Measurements from ENCODE around the gene RFX1. TPM values are rescaled to one million over a fixed set of nuclear protein-coding genes. Genes with fewer than 3 reads are reported as not detected.
A peak's percentile ranks its signal among the peaks of the same experiment; 100 is the strongest.
"Not testable (repeated sequence)": the region's sequence is repeated elsewhere in the genome, so short reads cannot be mapped to it uniquely, and the experiment has no call there.

The RFX1 gene
- total RNA-seq, 1 experiment from 2014 or later = 14.9 TPM

GRCh38 chr19:14053500-14053899 is 47.4 kb upstream of the RFX1 start:
- H3K36me3 Mint-ChIP-seq (ENCODE audit: insufficient read depth, unreplicated experiment) = peaks cover 28% of the 10 kb centered on the region
- intact Hi-C loops (cut with micrococcal nuclease; ENCODE audit: unreplicated experiment) = no loop called here
- no peak for DNase-seq
- BruUV-seq (replicated peaks) = TSS peak; percentile 92
- no peaks in the 10 kb centered on the region for H3K4me1 Mint-ChIP-seq (ENCODE audit: low read depth, unreplicated experiment)
- H3K4me3 Mint-ChIP-seq (ENCODE audit: low read depth, unreplicated experiment) = no peak overlapping the region
- CTCF ChIA-PET = interaction anchor here (0.6 kb wide), 1 partner anchor 394 kb away, joined by 4 read pairs; no protein-coding TSS in a partner anchor
- TF ChIP-seq CTCF (IDR thresholded peaks at IDR 0.05; ENCODE audit: unreplicated experiment) = no peak
- no peaks in the 10 kb centered on the region for H3K9me3 Mint-ChIP-seq (ENCODE audit: low read depth, unreplicated experiment)
- no peaks in the 10 kb centered on the region for H3K27me3 Mint-ChIP-seq (ENCODE audit: unreplicated experiment)
- H3K27ac Mint-ChIP-seq (ENCODE audit: unreplicated experiment) = no peak overlapping the region

GRCh38 chr19:14053032-14053431 is 46.9 kb upstream of the RFX1 start:
- no peak for DNase-seq
- H3K9me3 Mint-ChIP-seq (ENCODE audit: low read depth, unreplicated experiment) = no peaks in the 10 kb centered on the region
- H3K27ac Mint-ChIP-seq (ENCODE audit: unreplicated experiment) = no peak overlapping the region
- CTCF ChIA-PET = interaction anchor here (0.6 kb wide), 1 partner anchor 395 kb away, joined by 4 read pairs; no protein-coding TSS in a partner anchor
- H3K36me3 Mint-ChIP-seq (ENCODE audit: insufficient read depth, unreplicated experiment) = peaks cover 28% of the 10 kb centered on the region
- H3K4me1 Mint-ChIP-seq (ENCODE audit: low read depth, unreplicated experiment) = no peaks in the 10 kb centered on the region
- no peaks in the 10 kb centered on the region for H3K27me3 Mint-ChIP-seq (ENCODE audit: unreplicated experiment)
- BruUV-seq (replicated peaks) = no TSS peak
- TF ChIP-seq CTCF (IDR thresholded peaks at IDR 0.05; ENCODE audit: unreplicated experiment) = no peak
- H3K4me3 Mint-ChIP-seq (ENCODE audit: low read depth, unreplicated experiment) = no peak overlapping the region
- intact Hi-C loops (cut with micrococcal nuclease; ENCODE audit: unreplicated experiment) = no loop called here

GRCh38 chr19:14052470-14052869 is 46.4 kb upstream of the RFX1 start:
- Mint-ChIP-seq H3K27me3 (ENCODE audit: unreplicated experiment) (no peaks in the 10 kb centered on the region), H3K4me1 (ENCODE audit: low read depth, unreplicated experiment) (no peaks in the 10 kb centered on the region), H3K9me3 (ENCODE audit: low read depth, unreplicated experiment) (no peaks in the 10 kb centered on the region), H3K27ac (ENCODE audit: unreplicated experiment) (no peak overlapping the region), H3K36me3 (ENCODE audit: insufficient read depth, unreplicated experiment) (peaks cover 24% of the 10 kb centered on the region), H3K4me3 (ENCODE audit: low read depth, unreplicated experiment) (no peak overlapping the region)
- DNase-seq = no peak
- no TSS peak for BruUV-seq (replicated peaks)
- no peak for TF ChIP-seq CTCF (IDR thresholded peaks at IDR 0.05; ENCODE audit: unreplicated experiment)
- intact Hi-C loops (cut with micrococcal nuclease; ENCODE audit: unreplicated experiment) = no loop called here
- CTCF ChIA-PET = no interaction called here

GRCh38 chr19:14051980-14052379 is 45.9 kb upstream of the RFX1 start:
- Mint-ChIP-seq H3K27ac (ENCODE audit: unreplicated experiment) (no peak overlapping the region), H3K27me3 (ENCODE audit: unreplicated experiment) (no peaks in the 10 kb centered on the region), H3K9me3 (ENCODE audit: low read depth, unreplicated experiment) (no peaks in the 10 kb centered on the region), H3K4me1 (ENCODE audit: low read depth, unreplicated experiment) (no peaks in the 10 kb centered on the region), H3K36me3 (ENCODE audit: insufficient read depth, unreplicated experiment) (peaks cover 24% of the 10 kb centered on the region), H3K4me3 (ENCODE audit: low read depth, unreplicated experiment) (no peak overlapping the region)
- no peak for TF ChIP-seq CTCF (IDR thresholded peaks at IDR 0.05; ENCODE audit: unreplicated experiment)
- no peak for DNase-seq
- intact Hi-C loops (cut with micrococcal nuclease; ENCODE audit: unreplicated experiment) = no loop called here
- BruUV-seq (replicated peaks) = no TSS peak
- CTCF ChIA-PET = no interaction called here

GRCh38 chr19:14050961-14051360 is 44.8 kb upstream of the RFX1 start:
- peaks cover 24% of the 10 kb centered on the region for H3K36me3 Mint-ChIP-seq (ENCODE audit: insufficient read depth, unreplicated experiment)

More at GRCh38 chr19:14050961-14051360, 44.8 kb upstream of the RFX1 start:
- H3K27ac Mint-ChIP-seq (ENCODE audit: unreplicated experiment); intact Hi-C loops (cut with micrococcal nuclease; ENCODE audit: unreplicated experiment); H3K27me3 Mint-ChIP-seq (ENCODE audit: unreplicated experiment); H3K4me1 Mint-ChIP-seq (ENCODE audit: low read depth, unreplicated experiment); BruUV-seq (replicated peaks); CTCF ChIA-PET; H3K9me3 Mint-ChIP-seq (ENCODE audit: low read depth, unreplicated experiment); DNase-seq; H3K4me3 Mint-ChIP-seq (ENCODE audit: low read depth, unreplicated experiment): not testable (repeated sequence)

Measured in Calu3 (cell line).